Umbilical cord (tissue), 2 donors: Measurements from ENCODE around the gene HCLS1. TPM values are rescaled to one million over a fixed set of nuclear protein-coding genes. Genes with fewer than 3 reads are reported as not detected.
"Not testable (repeated sequence)": the region's sequence is repeated elsewhere in the genome, so short reads cannot be mapped to it uniquely, and the experiment has no call there.

Experiments used
- DNase-seq: peaks from one replicate; pipeline ENCODE4 v3.0.0-alpha.2; 2015; ENCODE audit warnings: low spot score
- total RNA-seq: library from RNA; depleted of rRNA; stranded (reverse); fragments of >200 nt; gene quantifications from one replicate; pipeline ENCODE4 v1.2.3, GENCODE V29; 2014; ENCODE audit warnings: low replicate concordance; ENCODE audit not compliant: insufficient read depth

HCLS1 gene
- total RNA-seq: 31.3 TPM

- DNase-seq: peak; percentile 55
Measured at GRCh38 chr3:121660356-121661171, at the start of gene HCLS1. HCLS1 (minus strand) TSS chr3:121660903; CDS start chr3:121658347, 2,556 bp downstream.

- DNase-seq: no peak
Measured at GRCh38 chr3:121710347-121710746, 49.6 kb upstream of the HCLS1 start.

GRCh38 chr3:121707531-121708273 is 47.0 kb upstream of the HCLS1 start:
- DNase-seq: no peak

DNA sequence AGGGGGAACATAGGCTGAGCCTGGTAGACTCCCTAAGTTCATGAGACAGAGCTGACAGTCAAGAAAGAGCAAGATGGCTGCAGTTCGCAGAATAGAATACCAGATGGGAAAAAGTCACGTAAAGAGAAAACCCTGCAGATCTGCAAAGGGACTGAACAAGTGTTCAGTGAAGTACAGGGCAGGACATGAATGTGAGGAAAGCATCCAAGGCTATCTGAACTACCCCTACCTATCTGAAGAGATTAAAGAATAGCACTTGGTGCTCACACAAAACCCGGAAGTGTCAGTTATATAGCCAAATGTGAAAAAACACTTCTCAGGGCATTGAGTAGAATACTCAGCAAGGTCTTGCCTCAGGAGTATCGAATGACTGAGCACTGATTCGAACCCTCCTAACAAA is 44.8 kb upstream of the HCLS1 start:
- DNase-seq: no peak

DNA sequence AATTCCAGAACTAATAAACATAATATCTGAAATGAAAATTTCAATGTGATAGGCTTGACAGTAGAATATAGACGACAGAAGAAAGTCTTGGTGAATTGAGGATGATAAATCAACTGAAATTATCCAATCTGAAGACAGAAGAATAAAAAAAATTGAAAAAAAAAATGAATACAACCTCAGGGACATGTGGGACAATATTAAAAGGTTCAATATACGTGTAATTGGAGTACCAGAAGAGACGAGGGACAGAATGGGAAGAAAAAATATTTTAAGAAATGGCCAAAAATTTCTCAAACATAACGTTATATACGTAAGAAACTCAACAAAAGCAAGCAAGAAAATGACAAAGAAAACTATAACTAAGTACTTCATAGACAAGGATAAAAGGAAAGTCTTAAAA is 43.3 kb upstream of the HCLS1 start:
- no peak for DNase-seq

DNA sequence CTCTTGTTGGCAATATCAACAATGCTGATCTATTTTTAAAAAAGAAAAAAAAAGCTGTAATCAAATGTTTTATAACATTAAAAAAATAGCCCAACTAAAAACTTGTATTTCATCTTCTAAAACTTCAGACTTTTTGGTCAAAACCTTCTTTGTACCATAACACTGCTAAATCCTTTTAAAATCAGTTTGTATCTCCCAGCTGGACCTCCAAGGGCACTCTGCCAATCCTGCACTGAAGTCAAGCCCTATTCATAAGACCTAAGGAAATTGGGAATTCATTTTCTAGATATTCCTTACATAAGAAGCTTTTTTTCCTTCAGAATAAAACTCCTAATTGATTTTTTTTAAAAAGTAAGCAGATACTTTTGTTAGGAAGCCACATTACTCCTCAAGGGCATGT is 38.2 kb upstream of the HCLS1 start:
- peak; percentile 73 for DNase-seq

DNA sequence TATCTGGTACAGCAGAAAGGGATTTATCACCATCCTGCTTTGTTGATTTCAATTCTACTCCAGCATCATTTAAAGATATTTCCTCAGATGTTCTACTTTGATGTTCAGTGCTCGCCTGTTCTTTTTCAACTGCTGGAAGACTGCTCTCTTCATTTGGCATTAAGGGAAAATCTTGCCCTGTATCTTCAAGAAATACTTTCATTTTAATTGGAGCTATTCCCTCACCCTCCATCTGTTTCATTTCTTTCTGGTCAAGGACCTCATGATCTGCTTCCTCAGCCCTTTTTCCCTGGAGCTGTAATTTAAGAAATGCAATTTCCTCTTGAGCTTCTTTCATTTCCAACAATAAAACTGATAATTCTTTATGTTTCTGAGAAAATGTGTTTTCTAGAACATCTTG is 37.8 kb upstream of the HCLS1 start:
- peak; percentile 78 for DNase-seq

GRCh38 chr3:121696186-121696585 is 35.5 kb upstream of the HCLS1 start:
- peak; percentile 12 for DNase-seq

- no peak for DNase-seq
Measured at GRCh38 chr3:121692010-121692699, 31.5 kb upstream of the HCLS1 start.

DNA sequence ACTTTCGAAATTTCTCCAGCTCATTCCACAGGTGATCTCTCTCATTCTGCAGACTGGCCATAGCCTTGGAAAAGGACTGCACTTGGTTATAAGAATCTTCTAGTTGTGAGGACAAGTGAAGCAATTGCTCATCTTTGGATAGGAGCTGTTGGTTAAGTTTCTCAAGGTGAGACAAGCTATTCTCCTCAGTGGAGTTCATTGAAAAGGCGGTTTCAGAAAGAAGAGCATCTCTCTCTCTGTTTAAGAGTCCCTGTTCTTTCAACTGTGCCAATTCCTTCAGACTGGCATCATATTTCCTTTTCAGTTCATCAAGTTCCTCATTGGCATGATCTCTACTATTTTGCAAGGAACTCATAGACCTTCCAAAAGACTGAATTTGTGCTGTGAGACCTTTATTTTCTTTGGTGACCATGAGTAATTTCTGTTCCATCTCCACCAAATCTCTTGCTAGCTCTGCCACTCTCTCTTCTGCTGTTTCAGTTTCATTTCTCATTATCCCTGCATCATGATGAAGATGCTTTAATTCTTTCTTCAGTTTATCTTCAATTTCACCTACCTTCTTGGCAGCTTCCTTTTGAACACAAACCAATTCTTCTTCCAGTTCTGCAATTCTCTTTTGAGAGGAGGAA is 30.2 kb upstream of the HCLS1 start:
- DNase-seq: no peak

DNA sequence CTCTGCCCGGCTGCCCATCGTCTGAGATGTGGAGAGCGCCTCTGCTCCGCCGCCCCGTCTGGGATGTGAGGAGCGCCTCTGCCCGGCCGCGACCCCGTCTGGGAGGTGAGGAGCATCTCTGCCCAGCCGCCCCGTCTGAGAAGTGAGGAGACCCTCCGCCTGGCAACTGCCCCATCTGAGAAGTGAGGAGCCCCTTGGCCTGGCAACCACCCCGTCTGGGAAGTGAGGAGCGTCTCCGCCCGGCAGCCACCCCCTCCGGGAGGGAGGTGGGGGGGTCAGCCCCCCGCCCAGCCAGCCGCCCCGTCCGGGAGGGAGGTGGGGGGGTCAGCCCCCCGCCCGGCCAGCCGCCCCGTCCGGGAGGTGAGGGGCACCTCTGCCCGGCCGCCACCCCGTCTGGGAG is 28.0 kb upstream of the HCLS1 start:
- DNase-seq: not testable (repeated sequence)

DNA sequence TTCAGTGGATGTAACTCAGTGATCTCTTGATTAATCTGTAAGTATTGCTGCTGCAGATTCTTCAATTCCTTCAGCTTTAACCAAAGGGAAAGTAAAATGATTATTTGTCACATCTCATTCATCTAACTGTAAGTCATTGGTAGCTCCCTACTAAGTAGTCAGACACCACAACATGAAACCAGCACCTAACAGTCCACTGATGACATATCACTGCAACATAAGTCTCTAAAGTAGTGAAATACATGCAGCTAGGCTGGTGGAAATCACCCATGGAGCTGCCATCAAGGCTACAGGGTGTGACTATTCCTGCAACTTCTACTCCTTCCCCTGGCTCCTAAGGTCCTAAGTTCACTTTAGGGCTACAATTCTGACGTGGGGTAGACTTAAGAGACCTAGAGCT is 21.1 kb upstream of the HCLS1 start:
- DNase-seq: no peak

GRCh38 chr3:121677141-121677540 is 16.4 kb upstream of the HCLS1 start:
- DNase-seq: no peak

- DNase-seq: no peak
Measured at GRCh38 chr3:121670676-121671075, 10.0 kb upstream of the HCLS1 start.

GRCh38 chr3:121667333-121667732 is 6.6 kb upstream of the HCLS1 start:
- peak; percentile 8 for DNase-seq

DNA sequence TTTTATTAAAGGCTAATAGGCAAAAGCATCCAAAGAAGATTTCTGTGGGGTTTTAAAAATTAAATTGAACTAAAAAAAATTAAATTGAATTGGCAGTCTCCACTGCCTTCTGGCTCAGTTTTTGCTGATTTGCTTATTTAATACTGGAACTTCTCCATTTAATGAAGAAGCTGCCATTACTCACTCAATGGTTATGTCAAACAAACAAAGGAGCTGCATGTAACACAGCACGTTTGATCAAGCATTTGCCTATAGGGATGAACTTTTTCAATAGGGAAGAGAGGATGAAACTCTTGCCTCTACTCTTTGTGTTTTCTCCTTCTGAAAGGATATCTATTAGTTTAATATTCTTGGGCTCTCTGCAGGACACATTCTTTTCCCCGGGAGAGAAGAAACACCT is 4.8 kb upstream of the HCLS1 start:
- DNase-seq: no peak

DNA sequence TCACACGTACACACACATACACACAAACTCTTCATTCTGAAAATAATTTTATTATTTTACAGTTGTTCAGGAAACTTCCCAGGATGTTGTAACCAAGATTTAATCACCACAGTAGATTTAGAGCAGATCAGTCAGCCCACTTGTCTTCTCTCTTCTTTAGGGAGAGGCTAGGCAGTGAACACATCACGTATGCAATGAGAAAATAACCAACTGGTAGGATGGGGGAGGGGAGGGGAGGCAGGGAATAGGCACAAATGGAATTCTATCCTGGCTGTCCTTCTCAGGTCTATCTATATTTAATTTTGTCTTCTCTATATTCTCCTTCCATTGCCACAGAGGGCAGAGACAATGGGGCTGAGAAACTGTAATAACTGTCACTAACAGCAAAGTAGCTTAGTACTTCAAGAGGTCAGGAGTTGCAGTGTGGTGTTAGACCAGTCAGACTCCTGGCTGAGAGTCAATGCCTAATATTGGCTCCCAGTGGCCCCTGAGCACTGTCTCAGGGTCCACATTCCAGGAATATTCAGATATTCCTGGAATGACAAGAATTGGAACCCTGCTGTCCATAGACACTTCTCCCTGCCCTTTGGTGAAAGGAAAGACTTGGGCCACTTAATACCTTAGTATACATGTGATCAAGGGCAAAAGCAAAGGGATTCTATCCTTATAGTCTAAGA is 2.6 kb upstream of the HCLS1 start:
- DNase-seq: no peak

DNA sequence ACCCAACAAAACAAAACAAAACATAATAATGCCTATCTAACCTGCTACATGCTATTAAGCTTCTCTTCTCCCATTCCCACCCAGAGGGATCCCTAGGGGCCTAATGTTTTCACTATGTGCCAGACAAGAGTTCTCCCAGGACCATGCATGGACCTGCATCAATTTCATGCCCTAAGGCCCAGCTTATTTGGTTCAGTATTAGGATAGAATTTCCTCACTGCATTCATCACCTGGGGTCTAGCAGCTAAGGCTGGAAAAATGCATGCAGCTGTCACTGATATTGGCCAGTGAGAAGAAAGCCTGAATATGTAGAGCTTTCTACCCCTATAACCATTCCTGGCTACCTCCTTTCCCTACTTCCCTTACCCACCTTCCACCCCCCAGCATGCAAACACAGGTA is 2.0 kb upstream of the HCLS1 start:
- no peak for DNase-seq

- DNase-seq: peak; percentile 15
Measured at GRCh38 chr3:121661376-121661775, 673 bp upstream of the HCLS1 start.

- no peak for DNase-seq
Measured at GRCh38 chr3:121659586-121659985, 1.1 kb downstream of the HCLS1 start.

GRCh38 chr3:121658716-121659435 is 1.8 kb downstream of the HCLS1 start:
- DNase-seq: no peak
